Amygdala (tissue), 56 donors: ENCODE data around the gene SOHLH2.

Experiments
- DNase-seq, 56 donors: peaks; one replicate each; lab custom pipeline; 2025; lab: John Stamatoyannopoulos, UW

Gene SOHLH2

GRCh38 chr13:36190771-36191170, 23.6 kb downstream of the SOHLH2 start:
- DNase-seq: no peak

- DNase-seq: no peak
These were observed 25.9 kb downstream of the SOHLH2 start for GRCh38 chr13:36188441-36188840.

GRCh38 chr13:36183901-36184300, 30.5 kb downstream of the SOHLH2 start:
- no peak for DNase-seq

DNA sequence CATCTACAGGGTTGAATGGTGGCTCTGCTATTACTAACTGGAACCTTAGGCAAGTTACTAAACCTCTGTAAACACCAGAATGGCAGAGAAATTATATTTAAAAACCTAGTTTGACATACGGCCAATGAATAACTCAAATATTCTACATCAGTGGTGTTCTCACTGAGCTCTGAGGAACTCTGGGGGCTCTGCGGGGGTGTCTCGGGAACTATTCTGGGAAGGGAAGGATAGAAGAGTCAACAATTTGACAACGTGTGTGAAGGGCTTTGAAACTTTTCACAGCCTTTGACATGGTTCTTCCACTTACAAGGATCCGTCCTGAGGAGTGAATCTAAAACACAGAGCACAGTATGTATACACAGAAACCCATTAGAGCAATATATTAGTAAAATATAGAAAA, 38.7 kb downstream of the SOHLH2 start:
- DNase-seq: no peak

DNA sequence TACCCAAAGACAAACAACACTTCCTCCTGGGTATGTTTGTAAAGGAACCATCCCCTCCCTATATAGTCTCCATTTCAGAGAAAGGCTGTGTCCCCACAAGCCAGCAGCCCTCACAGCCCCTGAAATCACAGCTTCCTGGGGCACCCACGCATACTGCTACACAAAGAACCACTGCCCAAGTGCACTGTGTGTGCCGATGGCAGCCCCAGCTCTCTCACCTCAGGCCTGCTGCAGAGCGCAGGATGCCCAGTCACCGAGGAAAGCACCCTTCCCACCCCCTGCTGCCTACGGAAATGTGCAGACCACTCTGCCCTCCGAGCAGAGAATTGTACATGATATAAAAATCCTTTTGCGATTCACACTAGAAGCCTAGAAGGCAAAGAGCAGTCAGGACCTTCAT, 39.4 kb downstream of the SOHLH2 start:
- DNase-seq: no peak

GRCh38 chr13:36173571-36174322, 40.6 kb downstream of the SOHLH2 start:
- DNase-seq: no peak

- no peak for DNase-seq
These were observed 48.3 kb downstream of the SOHLH2 start for GRCh38 chr13:36166046-36166445.

GRCh38 chr13:36163809-36164308, 50.5 kb downstream of the SOHLH2 start:
- DNase-seq: peak in 1 of 56 donors; percentile 18

DNA sequence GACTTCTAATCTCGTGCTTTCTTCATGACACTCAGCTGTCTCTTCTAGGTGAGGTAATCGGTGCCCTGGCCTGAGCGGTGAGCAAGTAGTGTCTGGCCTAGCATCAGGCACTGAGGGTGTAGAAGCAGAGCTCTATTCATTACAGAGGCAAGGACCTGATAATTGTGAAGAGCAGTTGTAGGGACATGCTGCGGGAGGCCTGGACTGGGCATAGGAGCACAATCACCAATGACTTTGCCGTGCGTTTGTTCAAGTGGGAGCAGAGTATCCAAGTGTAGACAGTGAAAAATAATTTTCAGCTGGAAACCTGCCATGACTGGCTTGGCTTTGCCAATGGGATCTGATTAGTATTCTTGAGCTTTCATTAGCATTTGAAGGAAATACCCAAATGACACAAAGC, 51.1 kb downstream of the SOHLH2 start:
- DNase-seq: peak in 3 of 56 donors; percentile 3 to 21 (median 4)

GRCh38 chr13:36160297-36160696, 54.1 kb downstream of the SOHLH2 start:
- no peak for DNase-seq

DNA sequence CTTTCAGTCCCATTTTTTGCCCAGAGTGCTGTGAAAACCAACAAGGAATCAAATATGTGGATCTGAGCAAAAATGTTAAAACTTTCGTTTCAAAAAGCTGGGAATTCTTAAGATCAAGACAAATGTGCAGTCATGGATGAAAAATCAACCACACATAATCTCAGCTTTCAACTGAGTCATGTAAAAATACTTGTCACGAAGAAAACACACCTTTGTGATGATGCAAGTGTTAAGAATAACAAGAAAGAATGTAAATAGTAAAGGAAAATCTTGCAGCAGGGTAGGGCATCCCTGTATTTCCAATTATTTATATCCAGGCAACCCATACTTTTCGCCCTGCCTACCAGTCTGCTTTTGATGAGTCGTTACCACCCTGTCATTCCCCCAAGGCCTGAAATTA, 55.7 kb downstream of the SOHLH2 start:
- no peak for DNase-seq

- no peak for DNase-seq
These were observed 56.9 kb downstream of the SOHLH2 start for GRCh38 chr13:36157480-36157879.

GRCh38 chr13:36154567-36155291, 59.6 kb downstream of the SOHLH2 start:
- peak in 8 of 56 donors; percentile 6 to 35 (median 24) for DNase-seq

DNA sequence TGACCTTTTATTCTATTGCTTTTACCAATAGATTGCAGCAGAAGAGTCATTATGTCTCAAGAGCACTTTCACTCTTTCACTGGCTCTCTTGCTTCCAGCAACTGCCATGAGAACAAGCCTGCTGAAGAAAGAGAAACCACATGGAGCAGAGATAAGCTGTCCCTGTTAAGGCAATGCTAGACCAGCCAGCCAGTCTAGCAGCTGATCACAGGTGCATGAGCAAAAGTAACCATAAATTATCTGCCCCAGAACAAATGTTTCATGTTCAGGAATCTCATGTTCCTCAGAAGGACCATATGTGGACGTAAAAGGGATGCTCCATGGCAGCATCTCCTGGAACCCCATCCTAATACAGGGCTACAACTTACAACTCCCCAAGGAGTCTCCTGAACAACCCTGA, 62.8 kb downstream of the SOHLH2 start:
- DNase-seq: no peak

- DNase-seq: no peak
These were observed 65.9 kb downstream of the SOHLH2 start for GRCh38 chr13:36148446-36148845.

DNA sequence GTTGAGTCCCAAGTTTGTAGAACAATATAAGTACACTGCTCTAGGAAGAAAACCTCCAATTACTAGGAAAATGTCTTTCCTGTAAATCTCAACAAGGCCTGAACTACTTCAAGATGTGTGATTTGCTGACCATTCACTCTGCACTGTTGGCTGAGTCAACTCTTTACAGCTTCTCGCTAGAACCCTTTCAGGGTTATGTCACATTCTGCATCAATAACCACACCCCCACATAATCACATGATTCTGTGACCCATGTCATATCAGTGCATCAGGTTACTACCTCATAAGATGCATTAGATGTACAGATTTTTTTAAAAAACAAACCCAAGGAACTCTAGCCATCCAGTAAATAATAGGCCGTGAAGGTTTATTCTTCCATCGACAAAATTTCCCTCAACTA, 67.0 kb downstream of the SOHLH2 start:
- no peak for DNase-seq

GRCh38 chr13:36146511-36147269, 67.7 kb downstream of the SOHLH2 start:
- no peak for DNase-seq

GRCh38 chr13:36143738-36144137, 70.6 kb downstream of the SOHLH2 start:
- DNase-seq: no peak

- DNase-seq: no peak
These were observed 71.6 kb downstream of the SOHLH2 start for GRCh38 chr13:36142735-36143134.

DNA sequence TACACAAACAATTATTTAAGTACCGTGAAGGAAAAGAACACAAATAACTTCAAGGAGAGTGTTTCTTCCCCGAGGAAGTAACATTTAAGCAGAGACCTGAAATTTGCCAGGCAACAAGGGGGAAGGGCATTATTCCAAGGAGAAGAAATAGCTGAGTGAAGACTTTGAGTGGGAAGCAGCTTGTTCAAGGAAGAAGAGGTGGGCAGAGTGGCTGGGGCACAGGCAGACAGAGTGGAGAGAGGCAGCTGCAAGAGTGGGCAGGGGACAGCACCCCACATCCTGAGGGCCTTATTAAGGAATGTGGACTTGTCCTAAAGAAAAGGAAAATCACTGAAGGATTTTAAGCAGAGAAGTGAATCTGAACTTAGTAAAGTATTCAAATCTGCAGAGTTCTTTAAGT, 78.5 kb downstream of the SOHLH2 start:
- peak in 3 of 56 donors; percentile 5 to 22 (median 10) for DNase-seq

DNA sequence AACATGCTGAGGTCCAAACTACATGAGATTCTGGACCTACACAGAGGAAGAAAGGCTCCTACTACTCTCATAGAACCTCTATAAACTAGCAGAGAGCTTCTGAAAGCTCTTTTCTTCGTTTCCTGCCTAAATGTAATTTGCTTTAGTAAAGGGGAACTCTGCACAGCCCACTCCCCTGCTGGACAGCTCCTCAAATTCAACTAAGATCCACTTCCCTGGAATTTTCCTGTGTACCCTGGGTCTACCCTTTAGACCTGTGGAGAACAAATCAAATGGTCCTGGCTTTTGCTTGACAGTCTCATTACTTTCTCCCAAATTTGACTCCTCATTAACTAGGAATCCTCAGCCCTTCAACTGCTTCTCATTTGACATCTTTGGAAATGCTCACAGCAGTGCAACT, 79.7 kb downstream of the SOHLH2 start:
- DNase-seq: no peak
